WERI-Rb-1 (cell line): ENCODE data around the gene RALGPS1.

ENCODE experiments used
- DNase-seq: peaks from one replicate; pipeline ENCODE4 v3.0.0-alpha.2; 2020
- H3K27ac ChIP-seq: fragments of 250-450 bp; sonication (Bioruptor Pico); 2 replicates; pipeline ENCODE4 v1.5.1; 2020; ENCODE audit warnings: mild to moderate bottlenecking, moderate library complexity
- H3K27me3 ChIP-seq: fragments of 250-450 bp; sonication (Bioruptor Pico); 2 replicates; pipeline ENCODE4 v1.5.1; 2021; ENCODE audit warnings: mild to moderate bottlenecking, low read depth, moderate library complexity; ENCODE audit not compliant: insufficient read depth, severe bottlenecking
- H3K36me3 ChIP-seq: fragments of 250-450 bp; sonication (Bioruptor Pico); 2 replicates; pipeline ENCODE4 v1.5.1; 2020; ENCODE audit warnings: mild to moderate bottlenecking, moderate library complexity
- H3K4me3 ChIP-seq: 2 replicates; pipeline ENCODE4 v1.5.1; 2011; ENCODE audit warnings: low read depth, mild to moderate bottlenecking, control low read depth, low read length
- H3K9me3 ChIP-seq: fragments of 250-450 bp; sonication (Bioruptor Pico); 2 replicates; pipeline ENCODE4 v1.5.1; 2021; ENCODE audit warnings: mild to moderate bottlenecking, moderate library complexity; ENCODE audit not compliant: severe bottlenecking
- TF ChIP-seq, protein P1 (sequence below): IDR thresholded peaks from 2 replicates; pipeline ENCODE4 v1.5.1; 2011; ENCODE audit warnings: low read depth, mild to moderate bottlenecking, control low read depth, inconsistent platforms, low read length

The RALGPS1 gene

DNA sequence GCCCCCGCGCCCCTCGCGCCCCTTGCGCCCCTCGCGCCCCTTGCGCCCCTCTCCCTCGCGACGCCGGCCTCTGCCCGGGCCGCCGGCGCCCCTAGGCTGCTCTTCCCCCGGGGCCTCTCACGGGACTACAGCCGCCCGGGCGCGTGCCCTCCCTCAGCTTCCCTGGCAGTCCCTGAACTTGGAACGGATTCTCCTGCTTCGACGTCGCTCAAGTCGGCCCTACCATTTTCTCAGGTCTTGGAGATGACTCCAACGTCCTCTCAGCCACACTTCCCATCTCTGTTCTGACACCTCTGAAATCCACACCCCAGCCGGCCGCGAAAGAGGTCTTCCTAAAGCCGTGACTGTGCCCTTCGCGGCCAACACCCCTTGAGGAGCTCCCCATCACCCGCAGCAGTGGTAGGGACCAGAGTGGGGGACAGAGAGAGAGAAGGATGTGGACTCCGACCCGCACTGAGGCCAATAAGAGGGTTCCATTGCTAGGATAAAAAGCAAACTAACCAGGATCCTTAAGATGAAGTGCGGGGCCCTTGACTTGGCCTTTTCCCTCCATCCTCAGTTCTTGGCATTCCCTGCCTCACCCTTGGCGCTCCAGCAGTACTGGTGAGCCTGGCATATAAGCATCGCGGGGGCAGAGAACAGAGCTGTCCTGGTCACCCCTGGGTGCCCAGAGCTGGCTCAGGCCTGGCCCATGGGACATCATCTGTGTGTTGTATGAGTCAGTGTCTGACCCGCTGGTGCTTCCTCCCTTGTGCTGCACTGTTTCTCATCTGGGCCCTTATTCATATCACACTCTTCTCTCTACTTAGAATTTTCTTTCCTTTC, 311.4 kb downstream of the RALGPS1 start:
- H3K27me3 ChIP-seq = no peaks in the 10 kb centered on the region
- peak overlapping the region; percentile 65 for H3K4me3 ChIP-seq
- no peak for DNase-seq
- TF ChIP-seq, protein P1, sequence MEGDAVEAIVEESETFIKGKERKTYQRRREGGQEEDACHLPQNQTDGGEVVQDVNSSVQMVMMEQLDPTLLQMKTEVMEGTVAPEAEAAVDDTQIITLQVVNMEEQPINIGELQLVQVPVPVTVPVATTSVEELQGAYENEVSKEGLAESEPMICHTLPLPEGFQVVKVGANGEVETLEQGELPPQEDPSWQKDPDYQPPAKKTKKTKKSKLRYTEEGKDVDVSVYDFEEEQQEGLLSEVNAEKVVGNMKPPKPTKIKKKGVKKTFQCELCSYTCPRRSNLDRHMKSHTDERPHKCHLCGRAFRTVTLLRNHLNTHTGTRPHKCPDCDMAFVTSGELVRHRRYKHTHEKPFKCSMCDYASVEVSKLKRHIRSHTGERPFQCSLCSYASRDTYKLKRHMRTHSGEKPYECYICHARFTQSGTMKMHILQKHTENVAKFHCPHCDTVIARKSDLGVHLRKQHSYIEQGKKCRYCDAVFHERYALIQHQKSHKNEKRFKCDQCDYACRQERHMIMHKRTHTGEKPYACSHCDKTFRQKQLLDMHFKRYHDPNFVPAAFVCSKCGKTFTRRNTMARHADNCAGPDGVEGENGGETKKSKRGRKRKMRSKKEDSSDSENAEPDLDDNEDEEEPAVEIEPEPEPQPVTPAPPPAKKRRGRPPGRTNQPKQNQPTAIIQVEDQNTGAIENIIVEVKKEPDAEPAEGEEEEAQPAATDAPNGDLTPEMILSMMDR = no peak
- H3K36me3 ChIP-seq = peaks cover 32% of the 10 kb centered on the region
- peak overlapping the region; percentile 22; the same call in 1 of the 2 replicates for H3K27ac ChIP-seq
- no peaks in the 10 kb centered on the region for H3K9me3 ChIP-seq

DNA sequence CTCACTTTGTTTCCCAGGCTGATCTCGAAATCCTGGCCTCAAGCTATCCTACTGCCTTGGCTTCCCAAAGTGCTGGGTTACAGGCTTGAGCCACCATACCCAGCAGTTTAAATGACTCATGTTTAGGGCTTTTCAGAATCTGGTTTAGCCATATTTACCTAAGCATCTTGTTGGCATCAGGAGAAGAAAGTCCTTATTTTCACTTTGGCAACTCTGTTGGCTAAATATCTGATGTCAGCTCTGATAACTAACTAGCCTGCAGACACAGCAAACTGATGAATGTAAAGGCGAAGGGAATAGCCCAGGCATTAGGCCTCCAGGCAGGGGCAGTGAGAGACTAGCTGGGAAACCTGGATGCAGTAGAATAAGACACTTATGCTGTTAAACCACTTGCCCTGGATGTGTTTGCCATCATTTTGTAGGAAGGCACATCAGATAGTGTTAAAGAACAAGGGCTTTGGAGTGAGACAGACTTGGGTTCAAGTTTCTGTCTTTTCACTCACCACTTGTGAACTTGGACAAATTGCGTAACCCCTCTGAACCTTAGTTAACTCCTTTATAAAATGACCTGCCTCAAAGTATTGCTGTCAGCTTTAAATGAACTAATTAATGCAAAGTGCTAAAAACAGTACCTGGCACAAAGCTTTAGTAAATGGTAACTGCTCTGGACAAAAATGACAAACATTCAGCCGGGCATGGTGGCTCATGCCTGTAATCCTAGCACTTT, 315.3 kb downstream of the RALGPS1 start:
- no peak for DNase-seq
- Histone ChIP-seq H3K27me3 (no peaks in the 10 kb centered on the region), H3K9me3 (no peaks in the 10 kb centered on the region), H3K27ac (no peak overlapping the region), H3K4me3 (no peak overlapping the region), H3K36me3 (peaks cover 47% of the 10 kb centered on the region)
- TF ChIP-seq, protein P1 = no peak

DNA sequence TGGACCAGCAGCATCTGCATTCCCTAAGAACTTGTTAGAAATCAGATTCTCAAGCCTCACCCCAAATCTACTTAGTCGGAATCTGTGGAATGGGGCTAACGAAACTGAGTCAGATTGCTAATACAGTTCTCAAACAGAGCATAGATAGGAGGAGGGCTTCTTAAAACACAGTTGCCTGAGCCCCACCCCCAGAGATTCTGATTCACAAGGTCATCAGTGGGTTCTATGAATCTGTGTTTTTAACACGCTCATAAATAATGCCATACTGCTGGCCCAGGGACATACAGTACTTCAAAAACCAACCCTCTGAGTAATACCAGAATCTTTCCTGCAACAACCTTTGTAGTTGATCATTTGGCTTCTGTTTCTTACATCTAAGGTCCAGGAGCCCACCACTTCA, 317.1 kb downstream of the RALGPS1 start:
- TF ChIP-seq, protein P1 = no peak
- Histone ChIP-seq H3K9me3 (no peaks in the 10 kb centered on the region), H3K27ac (no peak overlapping the region), H3K36me3 (peaks cover 57% of the 10 kb centered on the region), H3K4me3 (no peak overlapping the region), H3K27me3 (no peaks in the 10 kb centered on the region)
- no peak for DNase-seq

DNA sequence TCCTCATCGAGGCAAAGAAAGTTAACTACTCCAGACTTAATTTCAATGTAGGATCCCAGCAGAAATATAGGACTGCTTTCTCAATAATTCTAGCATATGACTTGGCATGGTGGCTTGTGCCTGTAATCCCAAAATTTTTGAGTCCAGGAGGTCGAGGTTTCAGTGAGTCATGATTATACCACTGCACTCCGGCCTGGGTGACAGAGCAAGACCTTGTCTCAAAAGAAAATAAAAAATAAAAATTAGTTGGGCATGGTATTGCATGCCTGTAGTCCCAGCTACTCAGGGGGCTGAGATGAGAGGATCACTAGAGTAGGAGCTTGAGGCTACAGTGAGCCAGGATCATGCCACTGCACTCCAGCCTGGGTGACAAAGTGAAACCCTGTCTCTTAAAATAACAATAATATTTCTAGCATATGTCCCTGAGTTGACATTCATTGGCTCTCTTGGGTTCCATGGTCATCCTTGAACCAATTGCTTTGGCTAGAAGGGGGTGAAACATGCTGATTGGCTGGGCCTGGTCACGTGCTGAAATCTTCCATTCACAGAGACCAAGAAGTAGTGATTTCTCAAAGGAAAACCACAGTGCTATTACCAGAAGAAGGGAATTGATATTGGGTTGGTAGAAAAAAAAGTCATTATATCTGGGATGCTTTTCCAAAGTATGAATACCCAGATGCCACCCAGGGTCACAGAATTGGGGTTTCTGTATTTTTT, 318.4 kb downstream of the RALGPS1 start:
- Histone ChIP-seq H3K4me3 (no peak overlapping the region), H3K27me3 (no peaks in the 10 kb centered on the region), H3K36me3 (peaks cover 58% of the 10 kb centered on the region), H3K9me3 (no peaks in the 10 kb centered on the region), H3K27ac (no peak overlapping the region)
- no peak for DNase-seq
- TF ChIP-seq, protein P1 = no peak

DNA sequence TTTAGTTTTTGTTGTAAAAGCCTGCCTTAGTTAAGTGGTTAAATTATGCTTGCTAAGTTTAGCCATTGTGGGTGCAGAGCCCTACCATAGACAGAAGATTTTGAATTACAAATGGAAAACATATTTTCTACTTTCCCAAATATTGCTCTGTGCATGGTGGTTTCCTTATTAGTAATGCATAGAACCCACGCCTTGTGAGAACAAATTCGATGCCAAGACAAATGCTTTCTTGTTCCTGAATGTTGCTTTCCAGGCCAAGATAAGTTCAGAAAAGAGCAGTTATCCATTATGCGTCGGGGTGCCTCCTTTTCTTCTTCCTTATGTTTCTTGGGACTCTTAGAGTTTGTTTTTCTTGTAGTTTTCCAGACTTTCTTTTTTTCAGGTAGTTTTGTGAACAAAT, 319.0 kb downstream of the RALGPS1 start:
- TF ChIP-seq, protein P1 = no peak
- Histone ChIP-seq H3K9me3 (no peaks in the 10 kb centered on the region), H3K27ac (peak overlapping the region; percentile 37), H3K27me3 (no peaks in the 10 kb centered on the region), H3K4me3 (no peak overlapping the region), H3K36me3 (peaks cover 60% of the 10 kb centered on the region)
- no peak for DNase-seq
